ENCODE data around the gene TGIF2. TPM values are rescaled to one million over a fixed set of nuclear protein-coding genes. Genes with fewer than 3 reads are reported as not detected.

TGIF2 gene
- total RNA-seq = 10 to 100 TPM; 23.3 to 38.2 (median 30.1) TPM
- 10 to 100 TPM; 13.6 to 20.8 (median 14.3) TPM for polyA plus RNA-seq
- long read RNA-seq, donor 1, transcript TGIF2-201 (3 exons, 3,406 nt) = major isoform, 6 of 7 reads
- long read RNA-seq, donor 1, partial matches to known transcripts = 0 of 7 reads
- long read RNA-seq, donor 1, other reads (novel, unspliced or antisense) = 0 of 7 reads
- long read RNA-seq, donor 2, partial matches to known transcripts = 0 of 4 reads
- long read RNA-seq, donor 2, other reads (novel, unspliced or antisense) = 0 of 4 reads

- Histone ChIP-seq H3K9me3 (no peaks in the 10 kb centered on the region), H3K4me3 (peak within 1 kb of the TSS; percentile 69 to 92 (median 82)), H3K36me3 (peaks cover 0 to 9% (median 0%) of the 10 kb centered on the region in 6 donors), H3K4me1 (peaks cover 10 to 55% (median 40%) of the 10 kb centered on the region in 6 donors), H3K27ac (peak within 1 kb of the TSS; percentile 91 to 97 (median 95)), H3K27me3 (replicated peaks in 1 of 7) (peaks cover 0 to 11% (median 0%) of the 10 kb centered on the region in 7 donors)
- WGBS, 5 donors = 1 to 2% (median 1%) methylated on average over 32 to 80 of the region's 80 CpGs; no CpG with 5 or more reads in 1 of the 5 donors
- DNase-seq = peak; percentile 96
- intact Hi-C loops (cut with DNase I; ENCODE audit: low total_unique reads) = no loop called here
- TF ChIP-seq CTCF (IDR thresholded peaks at IDR 0.05 in 8 of 11, conservative IDR thresholded peaks at IDR 0.05 in 3 of 11) = no peak
- TF ChIP-seq POLR2A (IDR thresholded peaks at IDR 0.05) = peak in 1 of 3 donors; percentile 58
- peak; percentile 80 to 92 (median 89) for TF ChIP-seq POLR2AphosphoS5 (IDR thresholded peaks at IDR 0.05)
These were observed at the start of gene TGIF2 for GRCh38 chr20:36573103-36573797. TGIF2 (plus strand) TSS chr20:36573597; CDS start chr20:36578775, 5,178 bp downstream.

GRCh38 chr20:36525620-36526365 is 47.6 kb upstream of the TGIF2 start:
- Histone ChIP-seq H3K36me3 (peaks cover 0 to 80% (median 53%) of the 10 kb centered on the region in 6 donors), H3K4me3 (no peak overlapping the region), H3K9me3 (no peaks in the 10 kb centered on the region), H3K4me1 (peaks cover 0 to 15% (median 2%) of the 10 kb centered on the region in 6 donors), H3K27me3 (replicated peaks in 1 of 7) (no peaks in the 10 kb centered on the region), H3K27ac (no peak overlapping the region)
- intact Hi-C loops (cut with DNase I; ENCODE audit: low total_unique reads) = no loop called here
- no peak for DNase-seq
- TF ChIP-seq CTCF (IDR thresholded peaks at IDR 0.05 in 8 of 11, conservative IDR thresholded peaks at IDR 0.05 in 3 of 11) (no peak), POLR2AphosphoS5 (IDR thresholded peaks at IDR 0.05) (peak in 1 of 3 donors; percentile 13)
- WGBS, 5 donors = 91 to 94% (median 92%) methylated on average over 15 to 17 of the region's 17 CpGs

- no peak for DNase-seq
- no peak for TF ChIP-seq POLR2A (IDR thresholded peaks at IDR 0.05)
- TF ChIP-seq POLR2AphosphoS5 (IDR thresholded peaks at IDR 0.05) = no peak
- TF ChIP-seq CTCF (IDR thresholded peaks at IDR 0.05 in 8 of 11, conservative IDR thresholded peaks at IDR 0.05 in 3 of 11) = no peak
- WGBS, 5 donors = 94 to 96% (median 95%) methylated on average over 29 of the region's 29 CpGs
These were observed 46.8 kb upstream of the TGIF2 start for GRCh38 chr20:36526521-36527011.

More at GRCh38 chr20:36526521-36527011, 46.8 kb upstream of the TGIF2 start:
- H3K27ac ChIP-seq = no peak overlapping the region
- H3K4me1 ChIP-seq = peaks cover 0 to 15% (median 4%) of the 10 kb centered on the region in 6 donors
- H3K9me3 ChIP-seq = no peaks in the 10 kb centered on the region
- peaks cover 0 to 72% (median 52%) of the 10 kb centered on the region in 6 donors for H3K36me3 ChIP-seq
- H3K27me3 ChIP-seq (replicated peaks in 1 of 7) = no peaks in the 10 kb centered on the region
- intact Hi-C loops (cut with DNase I; ENCODE audit: low total_unique reads) = no loop called here
- H3K4me3 ChIP-seq = no peak overlapping the region
